Colonic mucosa (tissue), 4 donors: ENCODE results near the gene FRMD4B. TPM values are rescaled to one million over a fixed set of nuclear protein-coding genes. Genes with fewer than 3 reads are reported as not detected.

Experiments
- DNase-seq: peaks from one replicate; pipeline ENCODE4 v3.0.0-alpha.2; 2020
- H3K27ac ChIP-seq: fragments of 200-600 bp; one replicate; pipeline ENCODE4 v1.8.0; 2021
- H3K27me3 ChIP-seq: fragments of 200-600 bp; one replicate; pipeline ENCODE4 v1.8.0; 2021
- H3K36me3 ChIP-seq: fragments of 200-600 bp; one replicate; pipeline ENCODE4 v1.8.0; 2021
- H3K4me1 ChIP-seq: fragments of 200-600 bp; one replicate; pipeline ENCODE4 v1.8.0; 2021; ENCODE audit warnings: mild to moderate bottlenecking
- H3K4me3 ChIP-seq: fragments of 200-600 bp; one replicate; pipeline ENCODE4 v1.8.0; 2021
- H3K9ac ChIP-seq, 2 donors: one replicate each; pipeline ENCODE4 v1.7.0; 2013; ENCODE audit warnings: control low read depth in 2 of 2, low read depth in 2 of 2, low read length in 2 of 2
- H3K9me3 ChIP-seq: fragments of 200-600 bp; one replicate; pipeline ENCODE4 v1.8.0; 2021
- intact Hi-C: fragments of 100-400 bp; cut with DNase I; formaldehyde crosslinking; loops from one replicate; pipeline ENCODE4 v1.14.1; 2022
- total RNA-seq, 2 donors: library from RNA; stranded (reverse); fragmentation: NEBNext Ultra II Directional in 1 of 2; extraction: Animal tissue kit (Norgen Biotek cat#: 25700) in 1 of 2; gene quantifications; one replicate each; pipeline ENCODE4 v1.2.1, GENCODE V29; 2021
- TF ChIP-seq, protein P1 (sequence below): fragments of 200-600 bp; IDR thresholded peaks from one replicate; pipeline ENCODE4 v1.8.0; 2022; ENCODE audit warnings: antibody characterized with exemption, mild to moderate bottlenecking
- donor health status: healthy.
- donor health status: DM: no; HTN: no; CAD: no.
- donor health status: DM: no; HTN: no; CAD: no.

The FRMD4B gene
- total RNA-seq, 2 donors from 2014 or later, result 13.5 to 21.1 TPM

- Histone ChIP-seq H3K36me3 (no peaks in the 10 kb centered on the region), H3K9me3 (no peaks in the 10 kb centered on the region), H3K9ac (no peak overlapping the region), H3K27me3 (no peaks in the 10 kb centered on the region), H3K27ac (no peak overlapping the region), H3K4me1 (no peaks in the 10 kb centered on the region), H3K4me3 (no peak overlapping the region)
- intact Hi-C loops, result no loop called here
- DNase-seq, result no peak
- TF ChIP-seq, protein P1, sequence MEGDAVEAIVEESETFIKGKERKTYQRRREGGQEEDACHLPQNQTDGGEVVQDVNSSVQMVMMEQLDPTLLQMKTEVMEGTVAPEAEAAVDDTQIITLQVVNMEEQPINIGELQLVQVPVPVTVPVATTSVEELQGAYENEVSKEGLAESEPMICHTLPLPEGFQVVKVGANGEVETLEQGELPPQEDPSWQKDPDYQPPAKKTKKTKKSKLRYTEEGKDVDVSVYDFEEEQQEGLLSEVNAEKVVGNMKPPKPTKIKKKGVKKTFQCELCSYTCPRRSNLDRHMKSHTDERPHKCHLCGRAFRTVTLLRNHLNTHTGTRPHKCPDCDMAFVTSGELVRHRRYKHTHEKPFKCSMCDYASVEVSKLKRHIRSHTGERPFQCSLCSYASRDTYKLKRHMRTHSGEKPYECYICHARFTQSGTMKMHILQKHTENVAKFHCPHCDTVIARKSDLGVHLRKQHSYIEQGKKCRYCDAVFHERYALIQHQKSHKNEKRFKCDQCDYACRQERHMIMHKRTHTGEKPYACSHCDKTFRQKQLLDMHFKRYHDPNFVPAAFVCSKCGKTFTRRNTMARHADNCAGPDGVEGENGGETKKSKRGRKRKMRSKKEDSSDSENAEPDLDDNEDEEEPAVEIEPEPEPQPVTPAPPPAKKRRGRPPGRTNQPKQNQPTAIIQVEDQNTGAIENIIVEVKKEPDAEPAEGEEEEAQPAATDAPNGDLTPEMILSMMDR, result no peak
Observed at GRCh38 chr3:69141313-69141712, 244.6 kb downstream of the FRMD4B start.

DNA sequence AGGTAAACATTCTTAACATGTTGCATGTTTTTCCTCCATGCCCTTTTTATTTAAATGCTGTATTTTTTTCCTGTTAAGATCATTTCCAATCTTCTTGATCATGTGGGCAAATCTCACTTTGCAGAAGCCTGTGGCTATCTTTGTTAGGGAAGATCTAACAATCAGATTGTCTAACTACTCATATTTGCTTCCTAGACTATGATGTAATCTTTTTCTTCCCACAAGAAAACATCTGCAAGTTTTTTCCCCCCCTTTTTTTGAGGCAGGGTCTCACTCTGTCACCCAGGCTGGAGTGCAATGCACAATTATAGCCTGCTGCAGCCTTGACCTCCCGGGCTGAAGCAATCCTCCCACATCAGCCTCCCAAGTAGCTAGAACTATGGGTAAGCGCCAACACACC, 248.5 kb downstream of the FRMD4B start:
- intact Hi-C loops, result no loop called here

GRCh38 chr3:69137005-69137404, 248.9 kb downstream of the FRMD4B start:
- no peaks in the 10 kb centered on the region for H3K4me1 ChIP-seq
- H3K9me3 ChIP-seq, result no peaks in the 10 kb centered on the region
- no peak overlapping the region for H3K27ac ChIP-seq
- intact Hi-C loops, result no loop called here
- no peak overlapping the region for H3K9ac ChIP-seq
- no peak for DNase-seq
- TF ChIP-seq, protein P1, result no peak
- H3K4me3 ChIP-seq, result no peak overlapping the region
- no peaks in the 10 kb centered on the region for H3K36me3 ChIP-seq
- no peaks in the 10 kb centered on the region for H3K27me3 ChIP-seq

More for the DNA sequence above, 248.5 kb downstream of the FRMD4B start:
- Histone ChIP-seq H3K27me3 (no peaks in the 10 kb centered on the region), H3K36me3 (no peaks in the 10 kb centered on the region), H3K9me3 (no peaks in the 10 kb centered on the region), H3K27ac (no peak overlapping the region), H3K9ac (no peak overlapping the region), H3K4me1 (no peaks in the 10 kb centered on the region), H3K4me3 (no peak overlapping the region)
- DNase-seq, result no peak
- TF ChIP-seq, protein P1, result no peak

DNA sequence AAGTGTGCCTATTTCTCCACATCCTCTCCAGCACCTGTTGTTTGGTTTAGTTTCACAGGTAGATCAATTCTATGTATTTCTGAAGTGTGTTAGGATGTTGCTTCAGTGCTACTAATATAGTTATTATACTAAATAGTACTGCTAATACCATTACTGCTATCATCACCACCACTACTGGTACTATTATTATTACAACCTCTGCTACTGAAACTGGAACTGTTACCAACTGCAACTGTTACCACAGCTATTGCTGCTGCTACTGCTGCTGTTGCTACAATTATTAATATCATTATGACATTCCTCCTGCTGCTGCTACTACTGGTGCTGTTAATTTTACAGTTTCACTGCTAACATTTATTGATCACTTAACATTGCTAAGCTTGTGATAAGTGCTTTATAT, 255.2 kb downstream of the FRMD4B start:
- no peaks in the 10 kb centered on the region for H3K9me3 ChIP-seq
- no peak overlapping the region for H3K27ac ChIP-seq
- intact Hi-C loops, result no loop called here
- no peaks in the 10 kb centered on the region for H3K4me1 ChIP-seq
- DNase-seq, result no peak
- TF ChIP-seq, protein P1, result no peak
- no peaks in the 10 kb centered on the region for H3K36me3 ChIP-seq
- H3K27me3 ChIP-seq, result no peaks in the 10 kb centered on the region
- no peak overlapping the region for H3K9ac ChIP-seq
- H3K4me3 ChIP-seq, result no peak overlapping the region

GRCh38 chr3:69129531-69129930, 256.4 kb downstream of the FRMD4B start:
- TF ChIP-seq, protein P1, result no peak
- Histone ChIP-seq H3K4me3 (no peak overlapping the region), H3K36me3 (no peaks in the 10 kb centered on the region), H3K27me3 (no peaks in the 10 kb centered on the region), H3K4me1 (no peaks in the 10 kb centered on the region), H3K9me3 (no peaks in the 10 kb centered on the region), H3K27ac (no peak overlapping the region), H3K9ac (no peak overlapping the region)
- DNase-seq, result no peak
- intact Hi-C loops, result no loop called here

GRCh38 chr3:69128509-69128908, 257.4 kb downstream of the FRMD4B start:
- no peak overlapping the region for H3K9ac ChIP-seq
- intact Hi-C loops, result no loop called here
- no peaks in the 10 kb centered on the region for H3K4me1 ChIP-seq
- TF ChIP-seq, protein P1, result no peak
- DNase-seq, result no peak
- H3K9me3 ChIP-seq, result no peaks in the 10 kb centered on the region
- H3K4me3 ChIP-seq, result no peak overlapping the region
- no peaks in the 10 kb centered on the region for H3K27me3 ChIP-seq
- H3K36me3 ChIP-seq, result no peaks in the 10 kb centered on the region
- H3K27ac ChIP-seq, result no peak overlapping the region
